OCI-LY1 (cell line): Measurements from ENCODE around the gene KRT78.

ENCODE experiments used
- EZH2 ChIP-seq: fragments of 200-600 bp; sonication (generic), shearing (Covaris generic); IDR thresholded peaks from 2 replicates; pipeline ENCODE4 v1.8.0; 2017; ENCODE audit warnings: borderline replicate concordance, mixed run types, mild to moderate bottlenecking, antibody characterized with exemption, low read length, moderate library complexity, mixed read lengths
- TF ChIP-seq, protein P1 (sequence below): fragments of 200-600 bp; sonication (generic), shearing (Covaris generic); IDR thresholded peaks from 2 replicates; pipeline ENCODE4 v1.5.1; 2017; ENCODE audit warnings: mild to moderate bottlenecking, antibody characterized with exemption, low read length, moderate library complexity, mixed read lengths

- TF ChIP-seq EZH2 = no peak
- TF ChIP-seq, protein P1, sequence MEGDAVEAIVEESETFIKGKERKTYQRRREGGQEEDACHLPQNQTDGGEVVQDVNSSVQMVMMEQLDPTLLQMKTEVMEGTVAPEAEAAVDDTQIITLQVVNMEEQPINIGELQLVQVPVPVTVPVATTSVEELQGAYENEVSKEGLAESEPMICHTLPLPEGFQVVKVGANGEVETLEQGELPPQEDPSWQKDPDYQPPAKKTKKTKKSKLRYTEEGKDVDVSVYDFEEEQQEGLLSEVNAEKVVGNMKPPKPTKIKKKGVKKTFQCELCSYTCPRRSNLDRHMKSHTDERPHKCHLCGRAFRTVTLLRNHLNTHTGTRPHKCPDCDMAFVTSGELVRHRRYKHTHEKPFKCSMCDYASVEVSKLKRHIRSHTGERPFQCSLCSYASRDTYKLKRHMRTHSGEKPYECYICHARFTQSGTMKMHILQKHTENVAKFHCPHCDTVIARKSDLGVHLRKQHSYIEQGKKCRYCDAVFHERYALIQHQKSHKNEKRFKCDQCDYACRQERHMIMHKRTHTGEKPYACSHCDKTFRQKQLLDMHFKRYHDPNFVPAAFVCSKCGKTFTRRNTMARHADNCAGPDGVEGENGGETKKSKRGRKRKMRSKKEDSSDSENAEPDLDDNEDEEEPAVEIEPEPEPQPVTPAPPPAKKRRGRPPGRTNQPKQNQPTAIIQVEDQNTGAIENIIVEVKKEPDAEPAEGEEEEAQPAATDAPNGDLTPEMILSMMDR = no peak
Measured at GRCh38 chr12:52873513-52873831, 24.7 kb upstream of the KRT78 start.
